Loucy (cell line): ENCODE data around the gene PGAM5.

ENCODE experiments used
- H2AFZ ChIP-seq: fragments of 200-600 bp; sonication (generic); 2 replicates; pipeline ENCODE4 v1.6.0; 2016; ENCODE audit warnings: antibody characterized with exemption, mild to moderate bottlenecking, low read length, moderate library complexity
- H3F3A ChIP-seq: fragments of 200-600 bp; 2 replicates; pipeline ENCODE4 v1.6.0; 2016; ENCODE audit warnings: antibody characterized with exemption, low read depth, mild to moderate bottlenecking
- H3K27me3 ChIP-seq: fragments of 200-600 bp; sonication (generic); 2 replicates; pipeline ENCODE4 v1.6.1; 2014; ENCODE audit warnings: low read length, mild to moderate bottlenecking; ENCODE audit not compliant: insufficient read depth, poor library complexity, severe bottlenecking
- H3K36me3 ChIP-seq: fragments of 200-600 bp; sonication (generic); 2 replicates; pipeline ENCODE4 v1.6.1; 2016; ENCODE audit warnings: low read length; ENCODE audit not compliant: insufficient read depth
- H3K4me1 ChIP-seq: fragments of 200-600 bp; sonication (generic); 2 replicates; pipeline ENCODE4 v1.5.1; 2014; ENCODE audit warnings: low read length, mild to moderate bottlenecking; ENCODE audit not compliant: insufficient read depth, poor library complexity, severe bottlenecking
- H3K4me2 ChIP-seq: fragments of 200-600 bp; sonication (generic); 2 replicates; pipeline ENCODE4 v1.6.0; 2014; ENCODE audit warnings: antibody characterized with exemption, low read length, low read depth, mild to moderate bottlenecking; ENCODE audit not compliant: poor library complexity, severe bottlenecking
- H3K4me3 ChIP-seq: fragments of 200-600 bp; sonication (generic); 2 replicates; pipeline ENCODE4 v1.5.1; 2014; ENCODE audit warnings: low read length, mild to moderate bottlenecking, mixed read lengths; ENCODE audit not compliant: poor library complexity, severe bottlenecking
- H3K79me2 ChIP-seq: fragments of 200-600 bp; sonication (generic); 2 replicates; pipeline ENCODE4 v1.6.1; 2014; ENCODE audit warnings: low read length; ENCODE audit not compliant: insufficient read depth
- H3K9ac ChIP-seq: fragments of 200-600 bp; sonication (generic); 2 replicates; pipeline ENCODE4 v1.6.0; 2014; ENCODE audit warnings: mild to moderate bottlenecking, low read depth, low read length, moderate library complexity; ENCODE audit not compliant: poor library complexity, severe bottlenecking
- H3K9me2 ChIP-seq: fragments of 200-600 bp; sonication (generic); replicated peaks from 2 replicates; pipeline ENCODE4 v1.6.1; 2016; ENCODE audit warnings: low read depth, low read length, mixed read lengths
- H3K9me3 ChIP-seq: fragments of 200-600 bp; sonication (generic); 2 replicates; pipeline ENCODE4 v1.6.1; 2014; ENCODE audit warnings: mild to moderate bottlenecking, antibody characterized with exemption, low read length, low read depth; ENCODE audit not compliant: insufficient read depth
- H4K20me1 ChIP-seq: fragments of 200-600 bp; sonication (generic); 2 replicates; pipeline ENCODE4 v1.6.0; 2014; ENCODE audit warnings: antibody characterized with exemption, low read length, mild to moderate bottlenecking; ENCODE audit not compliant: insufficient read depth, poor library complexity, severe bottlenecking
- EZH2phosphoT487 ChIP-seq: fragments of 200-600 bp; IDR thresholded peaks from 2 replicates; pipeline ENCODE4 v1.6.1; 2018; ENCODE audit warnings: antibody characterized with exemption, mild to moderate bottlenecking, moderate library complexity, borderline replicate concordance
- TF ChIP-seq, protein P1 (sequence below): fragments of 200-600 bp; sonication (generic); conservative IDR thresholded peaks from 2 replicates; pipeline ENCODE4 v1.5.1; 2014; ENCODE audit warnings: mild to moderate bottlenecking, antibody characterized with exemption, low read length

Gene PGAM5

DNA sequence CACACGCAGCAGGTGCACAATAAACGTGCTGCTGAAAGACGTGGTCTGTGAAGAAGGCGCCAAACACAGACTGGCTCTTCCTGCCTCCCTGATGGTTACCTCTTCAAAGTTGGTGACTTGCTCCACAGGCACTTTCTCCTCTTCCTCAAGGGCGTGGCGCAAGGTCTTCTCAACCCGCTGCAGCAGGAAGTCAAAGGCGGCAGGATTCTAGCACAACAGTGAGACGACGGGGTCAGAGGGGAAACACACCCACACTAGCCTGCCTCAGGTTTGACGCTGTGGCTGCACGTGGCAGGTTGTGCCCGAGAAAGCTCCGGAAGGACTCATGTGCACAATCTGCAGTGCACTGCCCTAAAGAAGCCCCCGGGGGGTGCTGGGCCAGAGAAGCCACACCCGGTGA lies 38.5 kb upstream of the PGAM5 start:
- Histone ChIP-seq H3K4me1 (no peaks in the 10 kb centered on the region), H4K20me1 (no peaks in the 10 kb centered on the region), H3F3A (no peaks in the 10 kb centered on the region), H3K9ac (no peak overlapping the region), H3K4me2 (no peak overlapping the region), H2AFZ (no peak overlapping the region), H3K4me3 (no peak overlapping the region), H3K79me2 (peaks cover 4% of the 10 kb centered on the region; the same call in 1 of the 2 replicates), H3K27me3 (no peaks in the 10 kb centered on the region), H3K9me2 (no peaks in the 10 kb centered on the region), H3K36me3 (peaks cover 87% of the 10 kb centered on the region; the same call in 1 of the 2 replicates), H3K9me3 (no peaks in the 10 kb centered on the region)
- TF ChIP-seq EZH2phosphoT487: no peak
- TF ChIP-seq, protein P1, sequence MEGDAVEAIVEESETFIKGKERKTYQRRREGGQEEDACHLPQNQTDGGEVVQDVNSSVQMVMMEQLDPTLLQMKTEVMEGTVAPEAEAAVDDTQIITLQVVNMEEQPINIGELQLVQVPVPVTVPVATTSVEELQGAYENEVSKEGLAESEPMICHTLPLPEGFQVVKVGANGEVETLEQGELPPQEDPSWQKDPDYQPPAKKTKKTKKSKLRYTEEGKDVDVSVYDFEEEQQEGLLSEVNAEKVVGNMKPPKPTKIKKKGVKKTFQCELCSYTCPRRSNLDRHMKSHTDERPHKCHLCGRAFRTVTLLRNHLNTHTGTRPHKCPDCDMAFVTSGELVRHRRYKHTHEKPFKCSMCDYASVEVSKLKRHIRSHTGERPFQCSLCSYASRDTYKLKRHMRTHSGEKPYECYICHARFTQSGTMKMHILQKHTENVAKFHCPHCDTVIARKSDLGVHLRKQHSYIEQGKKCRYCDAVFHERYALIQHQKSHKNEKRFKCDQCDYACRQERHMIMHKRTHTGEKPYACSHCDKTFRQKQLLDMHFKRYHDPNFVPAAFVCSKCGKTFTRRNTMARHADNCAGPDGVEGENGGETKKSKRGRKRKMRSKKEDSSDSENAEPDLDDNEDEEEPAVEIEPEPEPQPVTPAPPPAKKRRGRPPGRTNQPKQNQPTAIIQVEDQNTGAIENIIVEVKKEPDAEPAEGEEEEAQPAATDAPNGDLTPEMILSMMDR: no peak

- Histone ChIP-seq H3K36me3 (peaks cover 87% of the 10 kb centered on the region; the same call in 1 of the 2 replicates), H3K79me2 (peaks cover 5% of the 10 kb centered on the region; the same call in 1 of the 2 replicates), H3K9ac (no peak overlapping the region), H3K9me2 (no peaks in the 10 kb centered on the region), H3F3A (no peaks in the 10 kb centered on the region), H3K4me1 (no peaks in the 10 kb centered on the region), H3K4me2 (no peak overlapping the region), H2AFZ (no peak overlapping the region), H4K20me1 (no peaks in the 10 kb centered on the region), H3K27me3 (no peaks in the 10 kb centered on the region), H3K9me3 (no peaks in the 10 kb centered on the region), H3K4me3 (no peak overlapping the region)
- no peak for TF ChIP-seq EZH2phosphoT487
- TF ChIP-seq, protein P1: no peak
Measured at GRCh38 chr12:132672678-132673077, 38.0 kb upstream of the PGAM5 start.

- TF ChIP-seq EZH2phosphoT487: no peak
- TF ChIP-seq, protein P1: no peak
- H4K20me1 ChIP-seq: peaks cover 5% of the 10 kb centered on the region
- no peaks in the 10 kb centered on the region for H3K9me3 ChIP-seq
- H3K36me3 ChIP-seq: peaks cover 85% of the 10 kb centered on the region; the same call in 1 of the 2 replicates
- H3K79me2 ChIP-seq: peaks cover 12% of the 10 kb centered on the region; the same call in 1 of the 2 replicates
- no peak overlapping the region for H3K4me3 ChIP-seq
- H3K4me2 ChIP-seq: no peak overlapping the region
- H3F3A ChIP-seq: no peaks in the 10 kb centered on the region
- H3K9ac ChIP-seq: no peak overlapping the region
- no peak overlapping the region for H2AFZ ChIP-seq
- no peaks in the 10 kb centered on the region for H3K9me2 ChIP-seq
- no peaks in the 10 kb centered on the region for H3K4me1 ChIP-seq
- H3K27me3 ChIP-seq: no peaks in the 10 kb centered on the region
Measured at GRCh38 chr12:132673288-132674179, 37.1 kb upstream of the PGAM5 start.
